GM23248 (cell line): ENCODE measurements around the gene EZR. TPM values are rescaled to one million over a fixed set of nuclear protein-coding genes. Genes with fewer than 3 reads are reported as not detected.

Experiments
- DNase-seq: peaks from one replicate; pipeline ENCODE4 v3.0.0-alpha.2; 2015
- H2AFZ ChIP-seq: fragments of 200-600 bp; sonication (generic); 2 replicates; pipeline ENCODE4 v1.6.1; 2016; ENCODE audit warnings: antibody characterized with exemption
- H3F3A ChIP-seq: fragments of 200-600 bp; sonication (generic); 2 replicates; pipeline ENCODE4 v1.6.1; 2016; ENCODE audit warnings: mild to moderate bottlenecking, antibody characterized with exemption, mixed run types; ENCODE audit not compliant: insufficient read depth
- H3K27ac ChIP-seq: fragments of 200-600 bp; sonication (generic); 2 replicates; pipeline ENCODE4 v1.5.1; 2016; ENCODE audit warnings: mild to moderate bottlenecking
- H3K27me3 ChIP-seq: fragments of 200-600 bp; sonication (generic); replicated peaks from 2 replicates; pipeline ENCODE4 v1.6.1; 2016; ENCODE audit warnings: mild to moderate bottlenecking; ENCODE audit not compliant: insufficient read depth
- H3K36me3 ChIP-seq: fragments of 200-600 bp; sonication (generic); 2 replicates; pipeline ENCODE4 v1.6.1; 2016; ENCODE audit warnings: low read depth, mild to moderate bottlenecking
- H3K4me1 ChIP-seq: fragments of 200-600 bp; sonication (generic); 2 replicates; pipeline ENCODE4 v1.6.1; 2016; ENCODE audit warnings: mild to moderate bottlenecking; ENCODE audit not compliant: insufficient read depth
- H3K4me2 ChIP-seq: fragments of 200-600 bp; sonication (generic); one replicate; pipeline ENCODE4 v1.6.1; 2016; ENCODE audit warnings: mild to moderate bottlenecking; ENCODE audit not compliant: unreplicated experiment
- H3K4me3 ChIP-seq: fragments of 200-600 bp; sonication (generic); 2 replicates; pipeline ENCODE4 v1.5.1; 2016; ENCODE audit warnings: mild to moderate bottlenecking
- H3K79me2 ChIP-seq: fragments of 200-600 bp; sonication (generic); 2 replicates; pipeline ENCODE4 v1.6.1; 2016; ENCODE audit warnings: mild to moderate bottlenecking; ENCODE audit not compliant: insufficient read depth
- H3K9ac ChIP-seq: fragments of 200-600 bp; sonication (generic); 2 replicates; pipeline ENCODE4 v1.6.1; 2016; ENCODE audit warnings: mild to moderate bottlenecking
- H3K9me2 ChIP-seq: fragments of 200-600 bp; sonication (generic); 2 replicates; pipeline ENCODE4 v1.6.1; 2016; ENCODE audit warnings: mixed run types, mild to moderate bottlenecking, moderate library complexity; ENCODE audit not compliant: insufficient read depth
- H3K9me3 ChIP-seq: fragments of 200-600 bp; sonication (generic); one replicate; pipeline ENCODE4 v1.6.1; 2017; ENCODE audit warnings: low read depth
- H4K20me1 ChIP-seq: fragments of 200-600 bp; sonication (generic); 2 replicates; pipeline ENCODE4 v1.6.0; 2016; ENCODE audit not compliant: insufficient read depth
- EZH2 ChIP-seq: fragments of 200-600 bp; sonication (generic); IDR thresholded peaks from 2 replicates; pipeline ENCODE4 v1.6.1; 2018; ENCODE audit warnings: antibody characterized with exemption, mild to moderate bottlenecking; ENCODE audit not compliant: insufficient read depth, poor library complexity, severe bottlenecking
- EZH2phosphoT487 ChIP-seq: fragments of 200-600 bp; sonication (generic); IDR thresholded peaks from 2 replicates; pipeline ENCODE4 v1.6.1; 2018; ENCODE audit warnings: antibody characterized with exemption, moderate library complexity, mild to moderate bottlenecking, low read depth; ENCODE audit not compliant: insufficient read depth
- WGBS, 2 experiments: methylation state at CpG; one replicate each; pipeline ENCODE4 v1.1.6; 2015 to 2017; ENCODE audit warnings: low lambda C conversion rate in 2 of 2, low coverage in 1 of 2; ENCODE audit errors: missing lambda C conversion rate in 2 of 2; 5-methylcytosine and 5-hydroxymethylcytosine counted together
- in situ Hi-C: fragments of 300-500 bp; cut with MboI; formaldehyde crosslinking; loops from 2 replicates; pipeline ENCODE4 v1.15.0; 2020
- polyA plus RNA-seq: library from polyadenylated mRNA; unstranded; fragments of >200 nt; fragmentation: Nextera tagmentation; extraction: Ambion mirVana; gene quantifications from 2 replicates; pipeline ENCODE4 v1.2.1, GENCODE V29; 2016
- total RNA-seq: library from RNA; depleted of rRNA; stranded (reverse); fragments of >200 nt; shearing (Covaris generic); gene quantifications from 2 replicates; pipeline ENCODE4 v1.2.3, GENCODE V29; 2014

The EZR gene
- total and polyA plus RNA-seq, 2 experiments from 2014 or later, result 52.4 to 65.2 TPM

GRCh38 chr6:158773581-158774449 lies 45.4 kb downstream of the EZR start:
- DNase-seq, result no peak
- H3K9ac ChIP-seq, result no peak overlapping the region
- no peaks in the 10 kb centered on the region for H4K20me1 ChIP-seq
- H3K79me2 ChIP-seq, result no peaks in the 10 kb centered on the region
- no peaks in the 10 kb centered on the region for H3K27me3 ChIP-seq
- no peak for TF ChIP-seq EZH2phosphoT487
- peaks cover 10% of the 10 kb centered on the region for H3F3A ChIP-seq
- no peak overlapping the region for H2AFZ ChIP-seq
- in situ Hi-C loops, result no loop called here
- WGBS, 2 experiments, result 93% methylated on average over 21 of the region's 21 CpGs
- no peak overlapping the region for H3K4me3 ChIP-seq
- no peak overlapping the region for H3K27ac ChIP-seq
- peaks cover 13% of the 10 kb centered on the region for H3K4me1 ChIP-seq
- peaks cover 22% of the 10 kb centered on the region; the same call in 1 of the 2 replicates for H3K36me3 ChIP-seq
- H3K9me3 ChIP-seq, result no peaks in the 10 kb centered on the region
- no peaks in the 10 kb centered on the region for H3K9me2 ChIP-seq
- H3K4me2 ChIP-seq, result no peak overlapping the region

- TF ChIP-seq EZH2, result no peak
- no peak for TF ChIP-seq EZH2phosphoT487
- in situ Hi-C loops, result no loop called here
- Histone ChIP-seq H3K9me3 (no peaks in the 10 kb centered on the region), H3K27ac (peak overlapping the region; percentile 35), H3F3A (peaks cover 10% of the 10 kb centered on the region), H3K27me3 (no peaks in the 10 kb centered on the region), H3K4me2 (no peak overlapping the region), H3K36me3 (peaks cover 22% of the 10 kb centered on the region; the same call in 1 of the 2 replicates), H3K79me2 (no peaks in the 10 kb centered on the region), H3K4me1 (peaks cover 13% of the 10 kb centered on the region), H3K9me2 (no peaks in the 10 kb centered on the region), H4K20me1 (no peaks in the 10 kb centered on the region), H2AFZ (peak overlapping the region; percentile 2; the same call in 1 of the 2 replicates), H3K4me3 (no peak overlapping the region), H3K9ac (0 out of 2 replicates have a peak overlapping the region, but pooled peaks have one; percentile 5)
- 24 to 37% methylated on average over 6 of the region's 6 CpGs for WGBS, 2 experiments
- DNase-seq, result peak; percentile 81
Measured at GRCh38 chr6:158772851-158773371, 46.3 kb downstream of the EZR start.

DNA sequence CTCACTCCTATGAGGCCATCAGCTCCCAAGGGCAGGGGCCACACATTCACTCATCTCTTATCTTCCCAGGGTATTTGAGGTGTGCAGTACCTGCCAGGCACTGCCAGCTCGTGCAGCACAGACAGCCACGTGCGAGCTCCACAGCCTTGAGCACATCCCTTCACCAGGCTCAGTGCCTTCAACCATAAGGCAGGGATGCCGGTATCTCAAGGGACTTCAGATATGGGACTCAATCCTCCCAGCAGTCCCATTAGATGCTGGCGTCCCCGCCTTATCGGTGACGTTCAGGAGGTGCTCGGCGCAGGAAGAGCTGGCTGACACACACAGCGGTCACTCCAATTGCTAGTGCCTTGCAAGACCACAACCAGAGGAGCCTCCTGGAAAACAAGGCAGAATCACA lies 47.0 kb downstream of the EZR start:
- H3K4me3 ChIP-seq, result no peak overlapping the region
- H3K27ac ChIP-seq, result peak overlapping the region; percentile 13; the same call in 1 of the 2 replicates
- in situ Hi-C loops, result no loop called here
- TF ChIP-seq EZH2, result no peak
- no peak for TF ChIP-seq EZH2phosphoT487
- H3K9me3 ChIP-seq, result no peaks in the 10 kb centered on the region
- no peaks in the 10 kb centered on the region for H4K20me1 ChIP-seq
- H3K9ac ChIP-seq, result no peak overlapping the region
- H3K9me2 ChIP-seq, result no peaks in the 10 kb centered on the region
- peaks cover 27% of the 10 kb centered on the region; the same call in 1 of the 2 replicates for H3K36me3 ChIP-seq
- WGBS, 2 experiments, result 84 to 87% methylated on average over 11 of the region's 11 CpGs
- H3K4me1 ChIP-seq, result peaks cover 13% of the 10 kb centered on the region
- peaks cover 10% of the 10 kb centered on the region for H3F3A ChIP-seq
- H3K4me2 ChIP-seq, result no peak overlapping the region
- no peaks in the 10 kb centered on the region for H3K27me3 ChIP-seq
- no peak for DNase-seq
- no peak overlapping the region for H2AFZ ChIP-seq
- H3K79me2 ChIP-seq, result no peaks in the 10 kb centered on the region

- H3K27me3 ChIP-seq, result no peaks in the 10 kb centered on the region
- in situ Hi-C loops, result no loop called here
- no peaks in the 10 kb centered on the region for H3K79me2 ChIP-seq
- no peak overlapping the region for H3K4me2 ChIP-seq
- TF ChIP-seq EZH2 (no peak), EZH2phosphoT487 (no peak)
- no peak overlapping the region for H3K9ac ChIP-seq
- H3K9me2 ChIP-seq, result no peaks in the 10 kb centered on the region
- peaks cover 29% of the 10 kb centered on the region; the same call in 1 of the 2 replicates for H3K36me3 ChIP-seq
- H4K20me1 ChIP-seq, result no peaks in the 10 kb centered on the region
- H3K27ac ChIP-seq, result no peak overlapping the region
- 83 to 86% methylated on average over 16 of the region's 16 CpGs for whole genome bisulfite sequencing, 2 experiments
- H3K9me3 ChIP-seq, result no peaks in the 10 kb centered on the region
- DNase-seq, result peak; percentile 6
- H3F3A ChIP-seq, result peaks cover 10% of the 10 kb centered on the region
- H3K4me1 ChIP-seq, result peaks cover 13% of the 10 kb centered on the region
- no peak overlapping the region for H3K4me3 ChIP-seq
- H2AFZ ChIP-seq, result no peak overlapping the region
Measured at GRCh38 chr6:158771399-158772152, 47.6 kb downstream of the EZR start.
